SKM-1 treated with dmso at 0.1 percent for 144 hours (cell line): ENCODE measurements around the gene EMP1.

Experiments used
- DNase-seq: peaks from one replicate; lab custom pipeline; 2025; ENCODE audit not compliant: unreplicated experiment; lab: John Stamatoyannopoulos, UW

EMP1 gene

GRCh38 chr12:13219320-13219719 lies 22.8 kb downstream of the EMP1 start:
- no peak for DNase-seq

- DNase-seq, result no peak
These were observed 24.3 kb downstream of the EMP1 start for GRCh38 chr12:13220838-13221237.

- no peak for DNase-seq
These were observed 25.6 kb downstream of the EMP1 start for GRCh38 chr12:13222076-13222475.

GRCh38 chr12:13223179-13223804 lies 26.8 kb downstream of the EMP1 start:
- no peak for DNase-seq

GRCh38 chr12:13223941-13224340 lies 27.4 kb downstream of the EMP1 start:
- DNase-seq, result no peak

- DNase-seq, result no peak
These were observed 30.7 kb downstream of the EMP1 start for GRCh38 chr12:13227191-13227590.

GRCh38 chr12:13228579-13228978 lies 32.1 kb downstream of the EMP1 start:
- DNase-seq, result no peak

GRCh38 chr12:13229504-13229903 lies 33.0 kb downstream of the EMP1 start:
- no peak for DNase-seq

- no peak for DNase-seq
These were observed 34.0 kb downstream of the EMP1 start for GRCh38 chr12:13230500-13230899.

- DNase-seq, result peak; percentile 9
These were observed 37.5 kb downstream of the EMP1 start for GRCh38 chr12:13233830-13234641.

- DNase-seq, result no peak
These were observed 41.7 kb downstream of the EMP1 start for GRCh38 chr12:13238204-13238603.

- no peak for DNase-seq
These were observed 45.4 kb downstream of the EMP1 start for GRCh38 chr12:13241833-13242488.

- no peak for DNase-seq
These were observed 46.4 kb downstream of the EMP1 start for GRCh38 chr12:13242936-13243335.

- DNase-seq, result no peak
These were observed 47.1 kb downstream of the EMP1 start for GRCh38 chr12:13243516-13244070.

- DNase-seq, result no peak
These were observed 51.1 kb downstream of the EMP1 start for GRCh38 chr12:13247596-13247995.

GRCh38 chr12:13248964-13249363 lies 52.4 kb downstream of the EMP1 start:
- DNase-seq, result no peak

GRCh38 chr12:13250416-13250815 lies 53.9 kb downstream of the EMP1 start:
- no peak for DNase-seq

GRCh38 chr12:13251521-13251920 lies 55.0 kb downstream of the EMP1 start:
- no peak for DNase-seq

- DNase-seq, result no peak
These were observed 55.5 kb downstream of the EMP1 start for GRCh38 chr12:13252024-13252423.

GRCh38 chr12:13252616-13253015 lies 56.1 kb downstream of the EMP1 start:
- no peak for DNase-seq

GRCh38 chr12:13253966-13254760 lies 57.6 kb downstream of the EMP1 start:
- no peak for DNase-seq
